Heart left ventricle (tissue), 16 donors: ENCODE results near the gene SCYGR1. TPM values are rescaled to one million over a fixed set of nuclear protein-coding genes. Genes with fewer than 3 reads are reported as not detected.
A peak's percentile ranks its signal among the peaks of the same experiment; 100 is the strongest.

Experiments used
- ATAC-seq, 4 donors: fragments of 200-7000 bp; cut with Tn5 transposase; one replicate each; pipeline ENCODE4 v1.9.1; 2020 to 2022; ENCODE audit warnings: moderate library complexity in 4 of 4, mild to moderate bottlenecking in 3 of 4, moderate number of reproducible peaks in 1 of 4
- DNase-seq, 5 donors: peaks; one replicate each; pipeline ENCODE4 v3.0.0-alpha.2; 2020
- H3K27ac ChIP-seq, 12 donors: fragments of 200-600 bp; sonication (generic) in 4 of 12; one replicate each; pipeline versions ENCODE4 v1.5.0 to v1.8.0; 2016 to 2022; ENCODE audit warnings: mild to moderate bottlenecking in 2 of 12
- H3K27me3 ChIP-seq, 9 donors: fragments of 200-600 bp; sonication (generic) in 2 of 9; one replicate each; pipeline versions ENCODE4 v1.5.1 to v1.8.0; 2016 to 2022; ENCODE audit warnings: mild to moderate bottlenecking in 3 of 9
- H3K36me3 ChIP-seq, 9 donors: fragments of 200-600 bp; sonication (generic) in 2 of 9; one replicate each; pipeline versions ENCODE4 v1.5.0 to v1.8.0; 2018 to 2022; ENCODE audit warnings: mild to moderate bottlenecking in 2 of 9
- H3K4me1 ChIP-seq, 12 donors: fragments of 200-600 bp; sonication (generic) in 4 of 12; one replicate each; pipeline versions ENCODE4 v1.5.0 to v1.8.0; 2016 to 2022; ENCODE audit warnings: mild to moderate bottlenecking in 3 of 12
- H3K4me3 ChIP-seq, 12 donors: fragments of 200-600 bp; sonication (generic) in 4 of 12; one replicate each; pipeline versions ENCODE4 v1.5.0 to v1.8.0; 2017 to 2022; ENCODE audit warnings: mild to moderate bottlenecking in 9 of 12, moderate library complexity in 4 of 12
- H3K9me3 ChIP-seq, 12 donors: fragments of 200-600 bp; sonication (generic) in 4 of 12; one replicate each; pipeline versions ENCODE4 v1.5.0 to v1.8.0; 2016 to 2022; ENCODE audit warnings: mild to moderate bottlenecking in 1 of 12
- CTCF ChIP-seq, 12 donors: fragments of 200-600 bp; sonication (generic) in 4 of 12; IDR thresholded peaks; one replicate each; pipeline versions ENCODE4 v1.5.0 to v1.8.0; 2018 to 2022; ENCODE audit warnings: antibody characterized with exemption in 12 of 12, mild to moderate bottlenecking in 5 of 12
- POLR2A ChIP-seq, 2 donors: fragments of 450-650 bp; IDR thresholded peaks; one replicate each; pipeline ENCODE4 v1.6.1; 2017; ENCODE audit warnings: antibody characterized with exemption in 2 of 2, mild to moderate bottlenecking in 2 of 2, moderate library complexity in 2 of 2
- WGBS, 4 donors: extraction: QIAGEN DNeasy Blood & Tissue Kit in 2 of 4; methylation state at CpG; one replicate each; pipeline versions ENCODE4 v1.1.5 to v1.1.7; 2013 to 2018; 5-methylcytosine and 5-hydroxymethylcytosine counted together
- intact Hi-C, 10 donors: fragments of 100-400 bp; cut with DNase I; formaldehyde crosslinking; loops; one replicate each; pipeline versions ENCODE4 v1.11.1 to v1.14.2; 2022
- polyA plus RNA-seq, 2 donors: library from polyadenylated mRNA; stranded (reverse); fragments of 200-250 nt; gene quantifications; one replicate each; pipeline ENCODE4 v1.2.3, GENCODE V29; 2013
- total RNA-seq, 9 donors: library from RNA; depleted of rRNA in 2 of 9; stranded (reverse); fragments of >200 nt in 2 of 9; fragmentation: NEBNext Ultra II Directional in 3 of 9; extraction: Animal tissue kit (Norgen Biotek cat#: 25700) in 3 of 9; gene quantifications; one replicate each; pipeline versions ENCODE4 v1.1.0 to v1.2.4, GENCODE V29; 2016 to 2023
- donor health status: ischemic (EF 13 %, LVEDD 7.1; RV severe dilation, severe dysfunction).
- donor health status: healthy with polysubstance abuse.
- donor health status: DM: no; HTN: yes; CAD: no.
- donor health status: DM: no; HTN: no; CAD: no.
- donor health status: ischemic (EF 25% LVEDD 6.9; RV normal size, moderate dysfunction).
- donor health status: ischemic (EF 25% LVEDD 5.7; RV mildly dilated, moderate dysfunction).
- donor health status: healthy.
- donor health status: DM: yes; HTN: yes; CAD: no.
- donor health status: ischemic (EF 35%, LVEDD 5.7; RV mildly dilated, moderate dysfunction).
- donor health status: nonischemic (EF 11% LVEDD 7.7; RV severe dilation, severe dysfunction).
- donor health status: DM: yes; HTN: yes; CAD: no.
- donor health status: PGD.
- donor health status: ischemic (EF 29% LVEDD 5.4; RV normal size, mild dysfunction).
- donor health status: nonischemic (EF 23%, LVEDD 6.1; RV moderate dilation, normal function).

SCYGR1 gene
- total and polyA plus RNA-seq, 11 donors, result not detected

GRCh38 chr2:227407591-227408151 is 19.9 kb upstream of the SCYGR1 start:
- Histone ChIP-seq H3K4me1 (peaks cover 0 to 44% (median 12%) of the 10 kb centered on the region in 12 donors), H3K4me3 (peak overlapping the region in 1 of 12 donors; percentile 16), H3K27me3 (no peaks in the 10 kb centered on the region), H3K27ac (peak overlapping the region in 3 of 12 donors; percentile 73 to 87 (median 79)), H3K9me3 (no peaks in the 10 kb centered on the region), H3K36me3 (no peaks in the 10 kb centered on the region)
- WGBS, 4 donors, result 82 to 91% (median 86%) methylated on average over 16 of the region's 16 CpGs
- DNase-seq (peak; percentile 22 to 77 (median 70)), ATAC-seq (peak in 3 of 4 donors; percentile 38 to 80 (median 40))
- intact Hi-C loops, result loop anchor here in 9 of 10 donors (2.0 to 10.0 kb wide), 9 partner anchors 45 to 477 kb away; partner anchors contain the start of gene AGFG1 (in 6 of the 9)
- TF ChIP-seq CTCF (IDR thresholded peaks at IDR 0.05) (no peak), POLR2A (IDR thresholded peaks at IDR 0.05) (no peak)

- Histone ChIP-seq H3K27me3 (no peaks in the 10 kb centered on the region), H3K4me3 (no peak overlapping the region), H3K27ac (peak overlapping the region; percentile 9 to 87 (median 64)), H3K36me3 (no peaks in the 10 kb centered on the region), H3K9me3 (no peaks in the 10 kb centered on the region), H3K4me1 (peaks cover 0 to 39% (median 12%) of the 10 kb centered on the region in 12 donors)
- WGBS, 4 donors, result 6 to 8% (median 7%) methylated on average over 7 of the region's 7 CpGs
- peak; percentile 79 to 91 (median 88) for ATAC-seq
- DNase-seq, result peak in 4 of 5 donors; percentile 66 to 72 (median 68)
- intact Hi-C loops, result loop anchor here (1.0 to 10.0 kb wide), 10 partner anchors 46 to 478 kb away; partner anchors contain the start of gene AGFG1 (in 6 of the 10)
- TF ChIP-seq POLR2A (IDR thresholded peaks at IDR 0.05) (no peak), CTCF (IDR thresholded peaks at IDR 0.05) (peak; percentile 48 to 84 (median 73))
Observed at GRCh38 chr2:227406177-227407031, 18.7 kb upstream of the SCYGR1 start.

- peak overlapping the region in 1 of 12 donors; percentile 58 for H3K27ac ChIP-seq
- TF ChIP-seq POLR2A (IDR thresholded peaks at IDR 0.05) (no peak), CTCF (IDR thresholded peaks at IDR 0.05) (no peak)
- ATAC-seq, result no peak
- no peak for DNase-seq
- WGBS, 4 donors, result 78 to 87% (median 84%) methylated on average over 4 of the region's 4 CpGs
- no peaks in the 10 kb centered on the region for H3K27me3 ChIP-seq
- peaks cover 0 to 26% (median 12%) of the 10 kb centered on the region in 12 donors for H3K4me1 ChIP-seq
- no peaks in the 10 kb centered on the region for H3K9me3 ChIP-seq
- H3K4me3 ChIP-seq, result no peak overlapping the region
- intact Hi-C loops, result loop anchor here in 7 of 10 donors (5.0 to 10.0 kb wide), 6 partner anchors 48 to 480 kb away; partner anchors contain the start of gene AGFG1 (in 3 of the 7)
- no peaks in the 10 kb centered on the region for H3K36me3 ChIP-seq
Observed at GRCh38 chr2:227404585-227405271, 17.0 kb upstream of the SCYGR1 start.
